ENCODE results near the gene CCS.

- TF ChIP-seq, protein P1, sequence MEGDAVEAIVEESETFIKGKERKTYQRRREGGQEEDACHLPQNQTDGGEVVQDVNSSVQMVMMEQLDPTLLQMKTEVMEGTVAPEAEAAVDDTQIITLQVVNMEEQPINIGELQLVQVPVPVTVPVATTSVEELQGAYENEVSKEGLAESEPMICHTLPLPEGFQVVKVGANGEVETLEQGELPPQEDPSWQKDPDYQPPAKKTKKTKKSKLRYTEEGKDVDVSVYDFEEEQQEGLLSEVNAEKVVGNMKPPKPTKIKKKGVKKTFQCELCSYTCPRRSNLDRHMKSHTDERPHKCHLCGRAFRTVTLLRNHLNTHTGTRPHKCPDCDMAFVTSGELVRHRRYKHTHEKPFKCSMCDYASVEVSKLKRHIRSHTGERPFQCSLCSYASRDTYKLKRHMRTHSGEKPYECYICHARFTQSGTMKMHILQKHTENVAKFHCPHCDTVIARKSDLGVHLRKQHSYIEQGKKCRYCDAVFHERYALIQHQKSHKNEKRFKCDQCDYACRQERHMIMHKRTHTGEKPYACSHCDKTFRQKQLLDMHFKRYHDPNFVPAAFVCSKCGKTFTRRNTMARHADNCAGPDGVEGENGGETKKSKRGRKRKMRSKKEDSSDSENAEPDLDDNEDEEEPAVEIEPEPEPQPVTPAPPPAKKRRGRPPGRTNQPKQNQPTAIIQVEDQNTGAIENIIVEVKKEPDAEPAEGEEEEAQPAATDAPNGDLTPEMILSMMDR (conservative IDR thresholded peaks at IDR 0.05; ENCODE audit: low read length), result no peak
- TF ChIP-seq EZH2phosphoT487 (IDR thresholded peaks at IDR 0.05; ENCODE audit: borderline replicate concordance, low read depth, low read length), result no peak
These were observed 26.8 kb upstream of the CCS start for GRCh38 chr11:66566221-66566620.
